Upper lobe of right lung (tissue), 1 donor: ENCODE data around the gene PCBP2. TPM values are rescaled to one million over a fixed set of nuclear protein-coding genes. Genes with fewer than 3 reads are reported as not detected.
A peak's percentile ranks its signal among the peaks of the same experiment; 100 is the strongest.

Experiments used
- ATAC-seq: fragments of 200-7000 bp; cut with Tn5 transposase; one replicate; pipeline ENCODE4 v1.9.1; 2020; ENCODE audit warnings: mild to moderate bottlenecking, moderate library complexity
- DNase-seq: peaks from one replicate; pipeline ENCODE4 v3.0.0-alpha.2; 2020
- H3K27ac ChIP-seq: fragments of 200-600 bp; one replicate; pipeline ENCODE4 v1.8.0; 2022
- H3K27me3 ChIP-seq: fragments of 200-600 bp; one replicate; pipeline ENCODE4 v1.8.0; 2022; ENCODE audit warnings: mild to moderate bottlenecking
- H3K36me3 ChIP-seq: fragments of 200-600 bp; one replicate; pipeline ENCODE4 v1.8.0; 2022
- H3K4me1 ChIP-seq: fragments of 200-600 bp; one replicate; pipeline ENCODE4 v1.8.0; 2022
- H3K4me3 ChIP-seq: fragments of 200-600 bp; one replicate; pipeline ENCODE4 v1.8.0; 2022; ENCODE audit warnings: mild to moderate bottlenecking
- H3K9me3 ChIP-seq: fragments of 200-600 bp; one replicate; pipeline ENCODE4 v1.8.0; 2022
- CTCF ChIP-seq: fragments of 200-600 bp; IDR thresholded peaks from one replicate; pipeline ENCODE4 v1.8.0; 2022; ENCODE audit warnings: antibody characterized with exemption
- intact Hi-C: fragments of 100-400 bp; cut with DNase I; formaldehyde crosslinking; loops from one replicate; pipeline ENCODE4 v1.11.0; 2022
- total RNA-seq: library from RNA; stranded (reverse); fragmentation: NEBNext Ultra II Directional; extraction: Animal tissue kit (Norgen Biotek cat#: 25700); gene quantifications from one replicate; pipeline ENCODE4 v1.2.1, GENCODE V29; 2021
- donor health status: DM: no; HTN: yes; CAD: no; lungs with severe emphysema.

PCBP2 gene
- total RNA-seq, 1 donor from 2014 or later, result 727 TPM

- DNase-seq (no peak), ATAC-seq (no peak)
- no peaks in the 10 kb centered on the region for H3K9me3 ChIP-seq
- H3K4me1 ChIP-seq, result peaks cover 34% of the 10 kb centered on the region
- no peaks in the 10 kb centered on the region for H3K27me3 ChIP-seq
- intact Hi-C loops, result no loop called here
- H3K36me3 ChIP-seq, result peaks cover 51% of the 10 kb centered on the region
- TF ChIP-seq CTCF, result no peak
- H3K27ac ChIP-seq, result no peak overlapping the region
- peak overlapping the region; percentile 70 for H3K4me3 ChIP-seq
Observed at GRCh38 chr12:53453953-53454640, 2.2 kb downstream of the PCBP2 start.

DNA sequence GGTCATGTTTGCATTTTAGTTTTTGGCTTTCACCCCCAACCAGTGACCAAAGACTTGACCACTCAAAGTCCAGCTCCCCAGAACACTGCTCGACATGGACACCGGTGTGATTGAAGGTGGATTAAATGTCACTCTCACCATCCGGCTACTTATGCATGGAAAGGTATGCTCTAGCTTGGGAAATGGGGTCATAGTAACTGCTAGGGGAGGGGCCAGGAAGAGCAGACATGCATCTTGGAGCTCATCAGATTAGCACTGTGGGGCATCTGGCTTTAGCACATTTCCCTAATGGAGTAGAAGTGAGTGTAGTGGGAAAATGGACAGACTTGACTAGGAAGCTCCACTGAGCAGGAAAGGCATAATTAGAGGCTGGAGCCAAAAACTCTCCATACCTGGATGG, 2.8 kb downstream of the PCBP2 start:
- peaks cover 57% of the 10 kb centered on the region for H3K36me3 ChIP-seq
- intact Hi-C loops, result no loop called here
- H3K4me3 ChIP-seq, result no peak overlapping the region
- no peak for ATAC-seq
- H3K27me3 ChIP-seq, result no peaks in the 10 kb centered on the region
- TF ChIP-seq CTCF, result no peak
- H3K27ac ChIP-seq, result no peak overlapping the region
- DNase-seq, result no peak
- H3K9me3 ChIP-seq, result no peaks in the 10 kb centered on the region
- peaks cover 34% of the 10 kb centered on the region for H3K4me1 ChIP-seq

- intact Hi-C loops, result no loop called here
Observed at GRCh38 chr12:53456654-53457366, 4.9 kb downstream of the PCBP2 start.

DNA sequence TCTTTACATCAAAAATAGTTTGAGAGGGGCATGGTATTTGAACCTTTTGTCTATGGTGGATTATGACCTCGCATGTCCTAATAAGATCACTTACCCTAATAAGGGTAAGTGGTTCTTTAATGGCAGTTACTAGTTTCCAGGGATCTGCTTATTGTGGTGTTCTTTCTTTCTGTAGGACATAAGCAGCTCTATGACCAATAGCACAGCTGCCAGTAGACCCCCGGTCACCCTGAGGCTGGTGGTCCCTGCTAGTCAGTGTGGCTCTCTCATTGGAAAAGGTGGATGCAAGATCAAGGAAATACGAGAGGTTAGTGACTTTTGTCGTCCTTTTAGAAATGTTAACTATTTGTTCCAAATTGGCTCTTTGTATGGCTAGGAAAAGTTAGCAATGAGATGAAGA, 7.2 kb downstream of the PCBP2 start:
- ATAC-seq (no peak), DNase-seq (no peak)
- intact Hi-C loops, result no loop called here
- TF ChIP-seq CTCF, result no peak
- no peak overlapping the region for H3K27ac ChIP-seq
- H3K9me3 ChIP-seq, result no peaks in the 10 kb centered on the region
- peaks cover 28% of the 10 kb centered on the region for H3K4me1 ChIP-seq
- H3K36me3 ChIP-seq, result peaks cover 100% of the 10 kb centered on the region
- H3K4me3 ChIP-seq, result no peak overlapping the region
- no peaks in the 10 kb centered on the region for H3K27me3 ChIP-seq

More at GRCh38 chr12:53456654-53457366, 4.9 kb downstream of the PCBP2 start:
- Histone ChIP-seq H3K27ac (no peak overlapping the region), H3K4me1 (peaks cover 40% of the 10 kb centered on the region), H3K27me3 (no peaks in the 10 kb centered on the region), H3K36me3 (peaks cover 78% of the 10 kb centered on the region), H3K4me3 (no peak overlapping the region), H3K9me3 (no peaks in the 10 kb centered on the region)
- DNase-seq, result no peak
- no peak for TF ChIP-seq CTCF
- no peak for ATAC-seq

DNA sequence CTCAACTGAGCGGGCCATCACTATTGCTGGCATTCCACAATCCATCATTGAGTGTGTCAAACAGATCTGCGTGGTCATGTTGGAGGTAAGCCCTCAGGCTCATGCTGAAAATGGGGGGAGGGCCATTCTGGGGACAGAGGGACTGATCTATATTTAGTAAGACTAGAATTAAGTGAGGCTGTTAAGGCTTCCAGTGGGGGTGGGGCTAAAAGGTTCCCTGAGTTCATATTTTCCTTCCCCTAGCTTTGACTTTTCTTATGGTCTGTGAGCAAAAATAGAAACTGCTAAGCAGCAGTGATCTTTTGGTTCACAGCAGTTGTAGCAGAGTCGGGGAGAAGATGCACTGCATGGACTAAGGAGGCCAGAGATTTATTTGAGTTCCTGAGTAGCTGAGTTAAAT, 9.2 kb downstream of the PCBP2 start:
- peaks cover 100% of the 10 kb centered on the region for H3K36me3 ChIP-seq
- TF ChIP-seq CTCF, result no peak
- ATAC-seq, result no peak

More for the DNA sequence above, 9.2 kb downstream of the PCBP2 start:
- H3K4me3 ChIP-seq, result no peak overlapping the region
- no peaks in the 10 kb centered on the region for H3K9me3 ChIP-seq
- H3K27ac ChIP-seq, result no peak overlapping the region
- no peaks in the 10 kb centered on the region for H3K27me3 ChIP-seq
- DNase-seq, result no peak
- H3K4me1 ChIP-seq, result peaks cover 8% of the 10 kb centered on the region
- intact Hi-C loops, result no loop called here
